GM23338 (cell line): ENCODE measurements around the gene MICAL2. TPM values are rescaled to one million over a fixed set of nuclear protein-coding genes. Genes with fewer than 3 reads are reported as not detected.

Experiments
- ATAC-seq: fragments of 200-7000 bp; cut with Tn5 transposase; 3 replicates; pipeline ENCODE4 v1.9.1; 2020
- DNase-seq: peaks from one replicate; pipeline ENCODE4 v3.0.0-alpha.2; 2015; ENCODE audit warnings: low spot score
- H2AFZ ChIP-seq: fragments of 200-600 bp; sonication (generic); 2 replicates; pipeline ENCODE4 v1.8.0; 2016; ENCODE audit warnings: antibody characterized with exemption, mild to moderate bottlenecking, moderate library complexity
- H3F3A ChIP-seq: fragments of 200-600 bp; sonication (generic); replicated peaks from 2 replicates; pipeline ENCODE4 v1.8.0; 2017; ENCODE audit warnings: antibody characterized with exemption, mixed run types, low read depth
- H3K27ac ChIP-seq: fragments of 200-600 bp; sonication (generic); 2 replicates; pipeline ENCODE4 v1.6.1; 2016; ENCODE audit warnings: low read depth
- H3K27me3 ChIP-seq: fragments of 200-600 bp; sonication (generic); 2 replicates; pipeline ENCODE4 v1.8.0; 2016; ENCODE audit warnings: mild to moderate bottlenecking, mixed run types, moderate library complexity; ENCODE audit not compliant: insufficient read depth
- H3K36me3 ChIP-seq: fragments of 200-600 bp; sonication (generic); 2 replicates; pipeline ENCODE4 v1.8.0; 2016; ENCODE audit warnings: mild to moderate bottlenecking; ENCODE audit not compliant: insufficient read depth
- H3K4me1 ChIP-seq: fragments of 200-600 bp; sonication (generic); 2 replicates; pipeline ENCODE4 v1.8.0; 2016; ENCODE audit warnings: mild to moderate bottlenecking, moderate library complexity; ENCODE audit not compliant: insufficient read depth
- H3K4me2 ChIP-seq: fragments of 200-600 bp; sonication (generic); 2 replicates; pipeline ENCODE4 v1.7.1; 2017; ENCODE audit warnings: mixed run types
- H3K4me3 ChIP-seq: fragments of 200-600 bp; sonication (generic); 2 replicates; pipeline ENCODE4 v1.6.1; 2016; ENCODE audit warnings: mixed run types
- H3K79me2 ChIP-seq: fragments of 200-600 bp; sonication (generic); replicated peaks from 2 replicates; pipeline ENCODE4 v1.8.0; 2017; ENCODE audit warnings: mild to moderate bottlenecking; ENCODE audit not compliant: insufficient read depth
- H3K9me2 ChIP-seq: fragments of 200-600 bp; sonication (generic); 2 replicates; pipeline ENCODE4 v1.8.0; 2017; ENCODE audit not compliant: insufficient read depth
- H4K20me1 ChIP-seq: fragments of 200-600 bp; sonication (generic); replicated peaks from 2 replicates; pipeline ENCODE4 v1.8.0; 2017; ENCODE audit warnings: mild to moderate bottlenecking; ENCODE audit not compliant: insufficient read depth
- H3K27ac Mint-ChIP-seq: 2 replicates; pipeline ENCODE4 v1.8.0; 2020; ENCODE audit warnings: inconsistent platforms, mild to moderate bottlenecking, moderate library complexity, mixed read lengths
- H3K27me3 Mint-ChIP-seq: 3 replicates; pipeline ENCODE4 v1.8.0; 2022; ENCODE audit warnings: low read depth, mild to moderate bottlenecking, moderate library complexity, mixed read lengths, inconsistent platforms; ENCODE audit not compliant: insufficient read depth, poor library complexity
- H3K36me3 Mint-ChIP-seq: 3 replicates; pipeline ENCODE4 v1.8.0; 2021; ENCODE audit warnings: low read depth, mild to moderate bottlenecking, inconsistent platforms, moderate library complexity, mixed read lengths
- H3K4me1 Mint-ChIP-seq: 3 replicates; pipeline ENCODE4 v1.8.0; 2020; ENCODE audit warnings: mild to moderate bottlenecking, inconsistent platforms, mixed read lengths
- H3K4me3 Mint-ChIP-seq: 3 replicates; pipeline ENCODE4 v1.8.0; 2021; ENCODE audit warnings: moderate library complexity, mild to moderate bottlenecking, inconsistent platforms, mixed read lengths
- H3K9me3 Mint-ChIP-seq: 3 replicates; pipeline ENCODE4 v1.8.0; 2020; ENCODE audit warnings: moderate library complexity, mild to moderate bottlenecking, inconsistent platforms, mixed read lengths
- CREB1 ChIP-seq: fragments of 250-450 bp; sonication (Bioruptor Pico); IDR thresholded peaks from 2 replicates; pipeline ENCODE4 v1.5.0; 2020; ENCODE audit warnings: low read depth, mild to moderate bottlenecking, moderate library complexity
- EZH2phosphoT487 ChIP-seq: fragments of 200-600 bp; sonication (generic); IDR thresholded peaks from one replicate; pipeline ENCODE4 v1.8.1; 2018; ENCODE audit warnings: antibody characterized with exemption; ENCODE audit not compliant: unreplicated experiment
- NANOG ChIP-seq: IDR thresholded peaks from 2 replicates; pipeline ENCODE4 v1.6.1; 2016; ENCODE audit warnings: antibody characterized with exemption, borderline replicate concordance
- STAT1 ChIP-seq: IDR thresholded peaks from one replicate; pipeline ENCODE4 v1.6.1; 2016; ENCODE audit warnings: antibody characterized with exemption; ENCODE audit not compliant: unreplicated experiment
- polyA plus RNA-seq: library from polyadenylated mRNA; unstranded; fragments of >200 nt; fragmentation: Nextera tagmentation; extraction: Ambion mirVana; gene quantifications from 2 replicates; pipeline ENCODE4 v1.2.1, GENCODE V29; 2016
- total RNA-seq: library from RNA; depleted of rRNA; stranded (reverse); fragments of >200 nt; shearing (Covaris generic); gene quantifications from 2 replicates; pipeline ENCODE4 v1.2.3, GENCODE V29; 2014
- TF ChIP-seq, protein P1 (sequence below), 2 experiments: fragments of 200-600 bp in 1 of 2; sonication (generic) in 1 of 2; conservative IDR thresholded peaks; 2 replicates each; pipeline versions ENCODE4 v1.5.1 to v1.6.1; 2016 to 2017; ENCODE audit warnings: antibody characterized with exemption in 2 of 2, low read depth in 2 of 2, mild to moderate bottlenecking in 2 of 2, moderate library complexity in 1 of 2
- TF ChIP-seq, protein P2 (sequence below): IDR thresholded peaks from one replicate; pipeline ENCODE4 v1.6.1; 2018; ENCODE audit warnings: antibody characterized with exemption; ENCODE audit not compliant: unreplicated experiment

The MICAL2 gene
- total and polyA plus RNA-seq, 2 experiments from 2014 or later: 0.66 to 1.4 TPM

DNA sequence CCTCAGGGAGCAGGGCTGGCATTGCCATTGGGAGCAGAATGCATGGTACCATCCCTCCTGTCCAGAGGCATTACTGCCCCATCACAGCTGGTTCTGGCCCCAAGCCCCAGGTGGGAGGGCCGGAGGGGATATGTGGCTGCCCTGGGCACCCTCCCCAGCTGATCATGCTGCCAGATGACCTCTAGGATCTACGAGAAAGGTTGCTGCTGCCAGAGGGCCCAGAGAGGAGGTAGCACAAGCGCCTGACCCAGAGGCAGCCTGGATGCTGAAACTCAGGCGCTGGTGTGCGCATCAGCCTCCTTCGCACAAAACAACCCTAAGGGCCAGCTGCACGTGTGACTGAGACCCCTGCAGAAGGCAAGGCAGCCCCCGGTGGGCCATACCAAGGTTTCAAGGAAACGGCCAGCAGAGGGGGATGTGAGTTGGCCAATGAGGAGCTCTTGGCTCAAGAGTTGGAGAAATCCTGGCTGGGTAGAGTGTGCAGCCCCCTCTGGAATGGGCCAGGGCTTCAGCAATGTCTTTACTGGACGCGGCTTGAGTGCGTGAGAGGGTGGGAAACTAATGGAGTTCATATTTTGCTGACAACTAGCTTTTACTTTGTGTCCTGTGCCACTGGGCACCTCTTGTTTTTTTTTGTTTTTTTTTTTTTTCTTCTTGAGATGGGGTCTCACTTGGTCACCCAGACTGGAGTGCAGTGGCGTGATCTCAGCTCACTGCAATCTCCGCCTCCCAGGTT, 178.7 kb downstream of the MICAL2 start:
- Histone ChIP-seq H3K9me2 (no peaks in the 10 kb centered on the region), H3K4me1 (no peaks in the 10 kb centered on the region; the same call in 1 of the 2 replicates), H3K4me3 (no peak overlapping the region), H3F3A (no peaks in the 10 kb centered on the region), H3K79me2 (no peaks in the 10 kb centered on the region), H3K27me3 (no peaks in the 10 kb centered on the region), H4K20me1 (no peaks in the 10 kb centered on the region), H3K27ac (no peak overlapping the region), H2AFZ (peak overlapping the region; percentile 94), H3K36me3 (no peaks in the 10 kb centered on the region), H3K4me2 (no peak overlapping the region)
- ATAC-seq: no peak
- Mint-ChIP-seq H3K9me3 (0 out of 3 replicates have a peak, but pooled peaks cover 2% of the 10 kb centered on the region), H3K27me3 (peaks cover 10% of the 10 kb centered on the region), H3K36me3 (no peaks in the 10 kb centered on the region; the same call in 2 of the 3 replicates), H3K4me3 (no peak overlapping the region), H3K27ac (no peak overlapping the region), H3K4me1 (peaks cover 7% of the 10 kb centered on the region)
- DNase-seq: no peak
- TF ChIP-seq, protein P1, sequence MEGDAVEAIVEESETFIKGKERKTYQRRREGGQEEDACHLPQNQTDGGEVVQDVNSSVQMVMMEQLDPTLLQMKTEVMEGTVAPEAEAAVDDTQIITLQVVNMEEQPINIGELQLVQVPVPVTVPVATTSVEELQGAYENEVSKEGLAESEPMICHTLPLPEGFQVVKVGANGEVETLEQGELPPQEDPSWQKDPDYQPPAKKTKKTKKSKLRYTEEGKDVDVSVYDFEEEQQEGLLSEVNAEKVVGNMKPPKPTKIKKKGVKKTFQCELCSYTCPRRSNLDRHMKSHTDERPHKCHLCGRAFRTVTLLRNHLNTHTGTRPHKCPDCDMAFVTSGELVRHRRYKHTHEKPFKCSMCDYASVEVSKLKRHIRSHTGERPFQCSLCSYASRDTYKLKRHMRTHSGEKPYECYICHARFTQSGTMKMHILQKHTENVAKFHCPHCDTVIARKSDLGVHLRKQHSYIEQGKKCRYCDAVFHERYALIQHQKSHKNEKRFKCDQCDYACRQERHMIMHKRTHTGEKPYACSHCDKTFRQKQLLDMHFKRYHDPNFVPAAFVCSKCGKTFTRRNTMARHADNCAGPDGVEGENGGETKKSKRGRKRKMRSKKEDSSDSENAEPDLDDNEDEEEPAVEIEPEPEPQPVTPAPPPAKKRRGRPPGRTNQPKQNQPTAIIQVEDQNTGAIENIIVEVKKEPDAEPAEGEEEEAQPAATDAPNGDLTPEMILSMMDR (conservative IDR thresholded peaks at IDR 0.05; ENCODE audit: low read depth in 2 of 2): peak in 1 of 2 experiments; percentile 46; a peak in 2 of 4 replicates
- TF ChIP-seq EZH2phosphoT487: no peak
- TF ChIP-seq, protein P2, sequence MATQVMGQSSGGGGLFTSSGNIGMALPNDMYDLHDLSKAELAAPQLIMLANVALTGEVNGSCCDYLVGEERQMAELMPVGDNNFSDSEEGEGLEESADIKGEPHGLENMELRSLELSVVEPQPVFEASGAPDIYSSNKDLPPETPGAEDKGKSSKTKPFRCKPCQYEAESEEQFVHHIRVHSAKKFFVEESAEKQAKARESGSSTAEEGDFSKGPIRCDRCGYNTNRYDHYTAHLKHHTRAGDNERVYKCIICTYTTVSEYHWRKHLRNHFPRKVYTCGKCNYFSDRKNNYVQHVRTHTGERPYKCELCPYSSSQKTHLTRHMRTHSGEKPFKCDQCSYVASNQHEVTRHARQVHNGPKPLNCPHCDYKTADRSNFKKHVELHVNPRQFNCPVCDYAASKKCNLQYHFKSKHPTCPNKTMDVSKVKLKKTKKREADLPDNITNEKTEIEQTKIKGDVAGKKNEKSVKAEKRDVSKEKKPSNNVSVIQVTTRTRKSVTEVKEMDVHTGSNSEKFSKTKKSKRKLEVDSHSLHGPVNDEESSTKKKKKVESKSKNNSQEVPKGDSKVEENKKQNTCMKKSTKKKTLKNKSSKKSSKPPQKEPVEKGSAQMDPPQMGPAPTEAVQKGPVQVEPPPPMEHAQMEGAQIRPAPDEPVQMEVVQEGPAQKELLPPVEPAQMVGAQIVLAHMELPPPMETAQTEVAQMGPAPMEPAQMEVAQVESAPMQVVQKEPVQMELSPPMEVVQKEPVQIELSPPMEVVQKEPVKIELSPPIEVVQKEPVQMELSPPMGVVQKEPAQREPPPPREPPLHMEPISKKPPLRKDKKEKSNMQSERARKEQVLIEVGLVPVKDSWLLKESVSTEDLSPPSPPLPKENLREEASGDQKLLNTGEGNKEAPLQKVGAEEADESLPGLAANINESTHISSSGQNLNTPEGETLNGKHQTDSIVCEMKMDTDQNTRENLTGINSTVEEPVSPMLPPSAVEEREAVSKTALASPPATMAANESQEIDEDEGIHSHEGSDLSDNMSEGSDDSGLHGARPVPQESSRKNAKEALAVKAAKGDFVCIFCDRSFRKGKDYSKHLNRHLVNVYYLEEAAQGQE: no peak

DNA sequence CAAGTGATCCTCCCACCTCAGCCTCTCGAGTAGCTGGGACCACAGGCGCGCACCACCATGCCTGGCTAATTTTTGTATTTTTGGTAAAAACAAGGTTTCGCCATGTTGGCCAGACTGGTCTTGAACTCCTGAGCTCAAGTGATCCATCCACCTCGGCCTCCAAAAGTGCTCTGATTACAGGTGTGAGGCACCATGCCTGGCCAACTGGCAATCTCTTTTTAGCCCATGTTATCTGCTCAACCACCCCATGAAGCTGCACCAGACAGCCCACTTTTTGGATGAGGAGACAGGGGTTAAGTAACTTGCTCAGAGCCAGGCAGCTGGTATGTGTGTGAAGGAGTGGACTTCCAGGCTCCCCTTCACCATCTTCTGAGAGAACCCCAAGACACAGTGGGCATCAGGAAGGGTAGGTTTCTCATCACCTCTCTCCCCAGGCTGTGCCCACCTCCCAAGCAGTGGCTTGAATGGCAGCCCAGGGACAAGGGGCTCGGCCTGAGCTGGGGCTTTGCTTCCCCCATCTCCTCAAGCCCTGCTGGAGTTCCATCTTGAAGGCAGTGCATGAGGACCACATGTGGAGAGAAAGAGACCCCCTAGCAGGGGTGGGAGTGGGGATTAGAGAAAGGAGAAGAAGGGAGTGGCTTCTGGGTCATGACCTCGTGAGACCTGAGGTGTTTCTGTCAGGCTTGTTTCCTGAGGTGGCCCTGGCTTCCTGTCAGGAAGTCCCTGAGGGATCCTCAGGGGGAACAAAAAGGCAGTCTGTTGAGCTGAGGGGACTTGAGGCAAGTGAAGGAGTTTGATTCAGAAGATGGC, 179.5 kb downstream of the MICAL2 start:
- Histone ChIP-seq H3K27me3 (no peaks in the 10 kb centered on the region), H4K20me1 (no peaks in the 10 kb centered on the region), H3K4me2 (no peak overlapping the region), H3K4me1 (no peaks in the 10 kb centered on the region; the same call in 1 of the 2 replicates), H3K79me2 (no peaks in the 10 kb centered on the region), H3K27ac (no peak overlapping the region), H3K9me2 (no peaks in the 10 kb centered on the region), H3K4me3 (no peak overlapping the region), H2AFZ (no peak overlapping the region), H3K36me3 (no peaks in the 10 kb centered on the region), H3F3A (no peaks in the 10 kb centered on the region)
- peaks cover 10% of the 10 kb centered on the region for H3K27me3 Mint-ChIP-seq
- no peak for DNase-seq
- no peak for ATAC-seq
- no peak overlapping the region for H3K27ac Mint-ChIP-seq
- peaks cover 7% of the 10 kb centered on the region for H3K4me1 Mint-ChIP-seq
- no peaks in the 10 kb centered on the region; the same call in 2 of the 3 replicates for H3K36me3 Mint-ChIP-seq
- H3K4me3 Mint-ChIP-seq: no peak overlapping the region
- 0 out of 3 replicates have a peak, but pooled peaks cover 2% of the 10 kb centered on the region for H3K9me3 Mint-ChIP-seq
- TF ChIP-seq, protein P1 (conservative IDR thresholded peaks at IDR 0.05; ENCODE audit: low read depth in 2 of 2): no peak
- TF ChIP-seq STAT1: no peak
- TF ChIP-seq CREB1 (CRISPR knock-in tag): no peak
- TF ChIP-seq NANOG: no peak
